ENCODE results near the gene C1QTNF9B. TPM values are rescaled to one million over a fixed set of nuclear protein-coding genes. Genes with fewer than 3 reads are reported as not detected.

C1QTNF9B gene
- total and polyA plus RNA-seq, 2 of the 8 experiments (the other 6 are each of a cell fraction or from before 2014, with no cell fraction given) = 0.11 TPM; not detected in 1

DNA sequence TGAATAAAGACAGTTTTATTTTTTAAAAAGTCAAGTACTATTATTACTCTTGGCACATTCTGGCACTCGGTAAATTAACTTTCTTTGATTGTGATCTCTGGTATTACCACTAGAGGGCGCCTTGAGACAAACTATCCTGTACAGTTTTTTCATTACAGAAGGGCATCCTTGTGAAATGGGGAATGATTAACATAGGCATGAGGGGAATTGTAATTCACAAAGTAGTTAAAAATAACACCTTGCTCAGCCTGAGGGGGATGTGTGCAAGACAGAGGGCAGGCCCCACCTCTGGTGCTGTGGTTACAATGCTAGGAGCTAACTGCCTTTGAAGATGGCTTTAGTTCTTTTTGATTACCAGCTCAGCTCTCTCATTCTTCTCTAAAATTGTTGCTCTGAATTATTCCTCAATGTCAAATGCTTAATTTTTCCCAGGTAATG, 24.2 kb upstream of the C1QTNF9B start (continued):
- TF ChIP-seq CHD7 (IDR thresholded peaks at IDR 0.05; ENCODE audit: insufficient replicate concordance, low read length) (peak; percentile 81), RFX5 (IDR thresholded peaks at IDR 0.05; ENCODE audit: borderline replicate concordance, low read depth, low read length) (no peak), HDAC2 (IDR thresholded peaks at IDR 0.05; ENCODE audit: borderline replicate concordance in 1 of 2, low read depth in 2 of 2, low read length in 2 of 2) (no peak; a peak in 1 of 4 replicates), CTCF (IDR thresholded peaks at IDR 0.05; ENCODE audit: control extremely low read depth in 1 of 3, insufficient read depth in 1 of 3, low read depth in 1 of 3, low read length in 3 of 3) (peak in 2 of 3 experiments; percentile 50 to 63; a peak in 2 of 4 replicates), CEBPB (IDR thresholded peaks at IDR 0.05; ENCODE audit: low read depth, low read length) (peak; percentile 62), CREB1 (IDR thresholded peaks at IDR 0.05) (no peak), ASH2L (IDR thresholded peaks at IDR 0.05; ENCODE audit: low read length) (peak; percentile 55)
